HG02763 (cell line): ENCODE data around the gene DNAJC21.

Experiments
- ATAC-seq: cut with Tn5 transposase; IDR thresholded peaks from one replicate; pipeline ENCODE4 v1.9.1; 2021; ENCODE audit warnings: mild to moderate bottlenecking, moderate library complexity; ENCODE audit not compliant: unreplicated experiment

Gene DNAJC21

GRCh38 chr5:34977934-34978613, 48.7 kb downstream of the DNAJC21 start:
- peak; percentile 94 for ATAC-seq

GRCh38 chr5:34978681-34979080, 49.3 kb downstream of the DNAJC21 start:
- peak; percentile 33 for ATAC-seq

GRCh38 chr5:34982823-34983222, 53.5 kb downstream of the DNAJC21 start:
- ATAC-seq: no peak

- no peak for ATAC-seq
These were observed 57.6 kb downstream of the DNAJC21 start for GRCh38 chr5:34986965-34987364.

GRCh38 chr5:34991486-34992238, 62.3 kb downstream of the DNAJC21 start:
- ATAC-seq: no peak

GRCh38 chr5:34993951-34994350, 64.6 kb downstream of the DNAJC21 start:
- ATAC-seq: no peak

- ATAC-seq: no peak
These were observed 66.9 kb downstream of the DNAJC21 start for GRCh38 chr5:34996261-34996660.

- no peak for ATAC-seq
These were observed 68.9 kb downstream of the DNAJC21 start for GRCh38 chr5:34998058-34998789.

GRCh38 chr5:35001842-35002241, 72.5 kb downstream of the DNAJC21 start:
- ATAC-seq: no peak

GRCh38 chr5:35002459-35002858, 73.1 kb downstream of the DNAJC21 start:
- ATAC-seq: no peak

- ATAC-seq: peak; percentile 73
These were observed 73.9 kb downstream of the DNAJC21 start for GRCh38 chr5:35003018-35003957.

GRCh38 chr5:35004200-35004599, 74.8 kb downstream of the DNAJC21 start:
- no peak for ATAC-seq

- no peak for ATAC-seq
These were observed 75.4 kb downstream of the DNAJC21 start for GRCh38 chr5:35004771-35005170.
